GM19035 (cell line): Measurements from ENCODE around the gene PRR23E.

Experiments used
- ATAC-seq: cut with Tn5 transposase; IDR thresholded peaks from one replicate; pipeline ENCODE4 v1.9.1; 2021; ENCODE audit not compliant: unreplicated experiment

PRR23E gene

DNA sequence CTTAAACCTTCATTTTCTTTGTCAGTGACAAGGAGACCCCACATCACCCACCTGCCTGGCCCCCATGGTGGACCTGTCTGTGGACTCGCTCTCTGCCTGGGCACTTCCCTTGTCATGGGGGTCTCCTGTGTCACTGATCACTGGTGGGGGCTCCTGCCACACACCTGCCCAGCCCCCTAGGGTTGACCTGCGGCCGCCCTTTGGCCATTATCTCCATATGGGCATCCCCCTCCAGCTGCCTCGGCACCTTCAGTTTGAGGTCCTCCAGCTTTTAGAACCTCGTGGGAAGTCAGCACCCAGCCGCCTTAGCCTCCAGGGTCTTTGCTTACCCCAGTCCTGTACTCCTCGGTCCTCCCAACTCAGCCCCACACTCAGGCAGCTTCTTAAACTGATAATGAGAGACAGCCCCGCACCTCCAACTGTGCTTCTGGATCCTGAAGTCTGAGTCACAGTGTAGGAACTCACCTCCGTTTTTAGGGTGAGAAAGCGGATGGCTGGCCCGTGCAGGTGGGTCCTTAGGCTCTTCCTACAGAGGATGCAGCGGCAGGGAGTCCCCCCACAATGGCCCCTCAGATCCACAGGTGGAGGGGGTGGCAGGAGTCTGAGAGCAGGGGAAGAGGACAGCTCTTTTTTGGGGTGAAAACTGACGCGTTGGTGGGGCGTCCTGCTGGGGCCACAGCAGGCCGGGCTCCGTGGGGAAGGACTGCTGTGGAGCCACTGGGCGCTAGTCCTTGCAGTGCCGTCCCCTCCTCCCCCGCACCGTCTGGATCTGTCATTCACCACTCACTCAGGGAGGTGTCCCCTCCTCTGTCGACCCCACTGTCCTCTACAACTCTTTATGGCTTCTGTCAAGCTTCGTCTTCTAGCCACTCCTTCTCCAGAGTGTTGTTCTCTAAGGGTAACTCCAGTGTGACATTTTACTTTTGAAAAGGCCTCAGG lies 8.7 kb upstream of the PRR23E start:
- no peak for ATAC-seq

DNA sequence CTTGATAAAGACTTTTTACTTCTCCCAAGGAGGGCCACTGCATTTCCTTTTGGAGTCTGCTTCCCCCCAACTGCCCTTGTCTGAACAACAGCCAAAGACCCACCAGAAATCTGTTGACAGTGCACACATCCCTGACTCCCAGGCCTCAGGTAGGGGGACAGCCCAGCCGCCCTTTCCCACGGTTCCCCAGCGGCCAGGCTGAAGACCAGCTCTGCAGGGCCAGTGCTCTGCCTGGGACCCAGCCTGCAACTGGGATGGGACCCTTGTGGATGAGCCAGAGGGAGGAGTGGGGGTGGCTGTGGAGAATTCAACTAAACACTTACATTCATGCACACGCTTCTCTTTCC lies 8.1 kb upstream of the PRR23E start:
- ATAC-seq: no peak

DNA sequence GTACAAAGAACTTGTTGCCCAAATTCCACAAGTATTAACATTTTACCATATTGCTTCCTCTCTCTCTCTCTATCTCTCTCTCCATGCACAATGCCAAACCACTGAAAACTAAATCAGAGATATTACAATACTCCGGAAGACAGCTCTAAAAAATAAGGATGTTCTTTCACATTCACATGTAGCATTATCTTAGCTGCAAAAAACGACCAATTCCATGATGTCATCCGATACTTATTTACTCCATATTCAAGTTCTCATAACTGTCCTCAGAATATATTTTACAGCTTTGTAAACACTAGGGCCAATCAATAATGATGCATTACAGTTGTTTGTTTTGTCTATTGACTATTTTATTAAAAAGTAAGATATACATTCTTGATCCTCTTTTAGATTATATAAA lies 7.7 kb upstream of the PRR23E start:
- no peak for ATAC-seq

DNA sequence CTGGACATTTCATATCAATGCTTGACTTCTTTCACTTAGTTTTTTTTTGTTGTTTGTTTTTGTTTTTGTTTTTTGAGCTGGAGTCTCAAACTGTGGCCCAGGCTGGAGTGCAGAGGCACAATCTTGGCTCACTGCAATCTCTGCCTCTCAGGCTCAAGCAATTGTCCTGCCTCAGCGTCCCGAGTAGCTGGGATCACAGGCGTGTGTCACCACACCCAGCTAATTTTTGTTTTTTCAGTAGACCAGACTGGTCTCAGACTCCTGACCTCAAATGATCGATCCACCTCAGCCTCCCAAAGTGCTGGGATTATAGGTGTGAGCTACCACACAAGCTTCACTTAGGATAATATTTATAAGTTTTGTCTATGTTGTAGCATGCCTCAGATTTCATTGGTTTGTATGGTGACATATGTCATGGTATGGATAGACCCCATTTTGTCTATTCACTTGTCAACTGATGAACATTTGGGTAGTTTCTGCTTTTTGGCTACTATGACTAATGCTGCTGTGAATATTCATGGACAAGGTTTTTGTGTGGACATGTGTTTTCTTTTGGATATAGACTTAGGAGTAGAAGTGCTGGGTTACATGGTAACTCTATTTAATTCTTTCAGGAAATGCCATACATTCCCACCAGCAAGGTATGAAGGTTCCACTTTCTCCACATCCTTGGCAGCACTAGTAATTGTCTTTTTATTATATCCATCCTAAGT lies 6.8 kb upstream of the PRR23E start:
- no peak for ATAC-seq

DNA sequence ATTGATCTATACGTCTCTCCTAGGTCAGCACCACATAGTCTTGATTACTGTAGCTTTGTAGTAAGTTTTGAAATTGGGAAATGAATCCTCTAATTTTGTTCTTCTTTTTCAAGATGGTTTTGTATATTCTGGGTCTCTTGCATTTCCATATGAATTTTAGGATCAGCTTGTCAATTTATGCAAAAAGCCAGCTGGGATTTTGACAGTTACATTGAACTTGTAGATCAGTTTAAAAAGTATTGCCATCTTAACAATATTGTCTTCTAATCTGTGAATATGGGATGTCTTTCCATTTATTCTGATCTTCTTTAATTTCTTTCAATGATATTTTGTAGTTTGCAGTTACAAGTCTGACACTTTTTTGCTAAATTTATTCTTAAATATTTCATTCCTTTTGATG lies 5.6 kb upstream of the PRR23E start:
- ATAC-seq: no peak

DNA sequence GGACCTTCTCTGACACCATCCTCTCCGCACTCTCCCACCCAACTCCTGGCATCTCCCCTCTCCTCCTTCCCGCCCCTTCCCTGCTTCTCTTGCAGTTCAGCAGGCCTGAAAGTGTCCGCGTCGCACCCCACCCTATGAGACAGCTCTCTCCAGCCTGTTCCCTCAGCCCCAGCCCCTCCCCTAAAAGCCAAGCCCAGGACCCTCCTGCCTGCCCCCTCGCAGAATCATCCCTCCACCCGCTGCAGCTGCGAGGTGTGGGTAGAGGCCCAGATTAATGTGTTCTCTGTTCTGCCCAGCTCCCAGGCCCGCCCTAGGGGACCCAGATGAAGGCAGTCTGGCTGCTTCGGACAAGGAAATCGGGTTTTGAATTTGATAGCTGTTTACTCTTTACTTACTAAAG lies 410 bp downstream of the PRR23E start:
- no peak for ATAC-seq

DNA sequence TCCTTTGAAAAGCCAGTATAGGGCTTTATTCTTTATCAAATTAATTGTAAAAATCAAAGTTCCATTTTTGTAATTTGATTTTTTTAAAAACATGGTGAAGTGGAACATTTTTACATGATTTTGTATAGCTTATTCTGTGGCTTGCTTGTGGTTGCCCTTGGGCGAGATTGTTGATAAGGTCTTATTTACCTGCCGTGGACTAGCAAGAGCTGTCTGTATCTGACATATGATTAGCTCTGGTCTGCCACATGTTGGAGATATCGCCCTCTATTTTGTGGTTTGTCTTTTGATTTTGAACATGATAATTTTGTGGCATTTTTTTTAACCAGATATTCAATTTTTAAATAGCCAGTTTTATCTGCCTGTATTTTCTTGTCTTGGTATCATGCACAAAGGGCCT lies 844 bp downstream of the PRR23E start:
- ATAC-seq: no peak

DNA sequence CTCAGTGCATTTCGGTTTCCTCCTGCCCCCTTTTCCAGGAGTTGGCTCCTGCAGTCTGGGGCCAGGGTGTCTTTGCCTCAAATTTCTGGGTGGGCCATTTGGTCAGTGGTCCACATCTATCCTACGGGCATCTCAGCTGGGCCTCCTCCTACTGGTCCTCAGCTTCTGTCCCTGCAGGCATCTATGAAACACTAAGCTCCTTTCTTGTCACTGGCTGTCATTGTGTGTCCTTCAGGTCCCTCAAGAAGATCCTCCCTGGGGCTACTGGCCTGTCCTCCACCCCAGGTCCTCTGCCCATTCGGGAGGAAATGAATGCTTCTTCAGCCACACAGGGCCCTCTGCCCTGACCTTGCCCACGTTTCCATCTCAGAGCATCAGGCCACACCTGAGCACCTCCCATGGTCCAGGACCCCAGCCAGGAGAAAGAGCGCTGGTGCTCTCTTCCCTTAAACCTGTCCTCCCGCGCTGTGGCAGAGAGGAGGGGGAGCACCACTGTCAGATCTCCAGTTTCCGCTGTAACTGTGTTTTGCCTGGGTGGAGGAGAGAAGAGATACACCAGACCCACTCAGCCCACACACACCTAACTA lies 1.8 kb downstream of the PRR23E start:
- ATAC-seq: no peak

DNA sequence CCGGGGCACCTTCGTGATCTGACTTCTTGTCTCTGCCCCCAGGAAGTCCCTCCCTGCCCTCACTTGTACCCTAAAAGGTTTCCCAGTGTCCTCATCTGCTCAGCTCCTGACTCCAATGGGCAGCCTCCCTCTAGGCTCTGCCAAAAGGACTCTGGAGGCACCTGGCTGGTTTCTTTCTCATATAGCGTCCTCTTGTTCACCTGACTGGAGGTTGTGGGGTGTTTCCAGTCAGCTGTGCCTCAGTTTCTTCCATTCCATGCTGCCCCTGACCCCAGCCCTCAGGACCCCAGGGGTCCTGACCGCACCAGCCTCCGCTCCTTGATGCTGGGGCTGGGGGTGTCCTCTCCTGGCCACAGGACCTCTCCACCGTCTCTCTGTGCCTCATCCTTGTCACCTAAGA lies 2.5 kb downstream of the PRR23E start:
- no peak for ATAC-seq

DNA sequence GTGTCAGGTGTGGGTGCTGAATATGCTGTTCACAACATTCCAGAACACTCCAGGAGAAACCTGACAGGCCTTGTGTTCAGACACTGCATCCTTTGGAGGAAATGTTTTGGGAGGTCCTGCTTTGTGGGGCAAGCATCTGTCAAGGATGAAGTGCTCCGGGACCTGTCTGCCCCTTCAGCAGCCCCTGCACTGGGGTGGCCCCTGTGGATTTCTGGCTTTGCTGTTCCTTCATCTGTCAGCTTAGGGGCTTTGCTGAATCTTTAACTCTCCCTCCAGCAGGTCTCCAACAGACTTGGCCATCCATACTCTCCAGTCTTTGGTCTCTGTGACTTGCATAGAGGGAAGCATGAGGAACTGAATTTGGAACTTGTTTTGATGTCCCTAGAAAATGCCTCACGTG lies 3.1 kb downstream of the PRR23E start:
- no peak for ATAC-seq

DNA sequence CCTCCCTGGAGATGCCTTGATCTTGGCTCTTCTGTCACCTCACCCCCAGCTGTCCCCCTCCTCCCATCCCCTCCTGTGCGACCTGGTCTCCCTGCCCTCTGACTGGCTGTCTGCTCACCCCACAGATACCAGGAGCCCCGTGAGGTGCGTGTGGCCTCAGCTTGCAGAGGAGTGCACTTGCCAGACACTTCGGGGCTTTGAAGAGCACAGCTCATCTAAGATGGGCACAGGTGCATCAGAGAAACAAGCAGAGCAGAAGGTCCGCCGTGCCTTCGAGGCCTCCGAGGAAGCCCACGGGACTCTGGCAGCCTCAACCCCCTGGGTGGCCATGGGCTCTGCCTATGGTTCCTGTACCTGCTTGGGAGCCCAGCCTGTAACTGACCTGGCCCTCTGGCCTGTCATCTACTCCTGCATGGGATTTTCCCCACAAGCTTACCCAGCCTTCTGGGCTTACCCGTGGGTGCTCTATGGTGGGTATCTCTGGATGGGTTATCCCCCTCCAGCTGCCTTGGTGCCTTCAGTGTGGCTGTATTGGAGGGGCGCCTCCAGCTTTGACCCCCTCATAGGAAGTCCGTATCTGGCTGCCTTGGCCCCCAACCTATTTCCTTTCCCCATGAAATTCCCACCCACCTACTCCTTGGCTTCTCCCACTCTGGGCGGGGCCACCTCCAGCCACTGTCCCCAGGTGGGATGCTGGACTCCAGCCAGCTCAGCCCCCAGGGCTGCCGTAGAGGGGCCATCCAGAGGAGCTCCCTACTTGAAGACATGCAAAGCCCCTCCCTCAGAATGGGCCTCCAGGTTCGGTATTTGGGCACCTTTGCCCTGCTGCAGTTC lies 3.8 kb downstream of the PRR23E start:
- ATAC-seq: no peak

DNA sequence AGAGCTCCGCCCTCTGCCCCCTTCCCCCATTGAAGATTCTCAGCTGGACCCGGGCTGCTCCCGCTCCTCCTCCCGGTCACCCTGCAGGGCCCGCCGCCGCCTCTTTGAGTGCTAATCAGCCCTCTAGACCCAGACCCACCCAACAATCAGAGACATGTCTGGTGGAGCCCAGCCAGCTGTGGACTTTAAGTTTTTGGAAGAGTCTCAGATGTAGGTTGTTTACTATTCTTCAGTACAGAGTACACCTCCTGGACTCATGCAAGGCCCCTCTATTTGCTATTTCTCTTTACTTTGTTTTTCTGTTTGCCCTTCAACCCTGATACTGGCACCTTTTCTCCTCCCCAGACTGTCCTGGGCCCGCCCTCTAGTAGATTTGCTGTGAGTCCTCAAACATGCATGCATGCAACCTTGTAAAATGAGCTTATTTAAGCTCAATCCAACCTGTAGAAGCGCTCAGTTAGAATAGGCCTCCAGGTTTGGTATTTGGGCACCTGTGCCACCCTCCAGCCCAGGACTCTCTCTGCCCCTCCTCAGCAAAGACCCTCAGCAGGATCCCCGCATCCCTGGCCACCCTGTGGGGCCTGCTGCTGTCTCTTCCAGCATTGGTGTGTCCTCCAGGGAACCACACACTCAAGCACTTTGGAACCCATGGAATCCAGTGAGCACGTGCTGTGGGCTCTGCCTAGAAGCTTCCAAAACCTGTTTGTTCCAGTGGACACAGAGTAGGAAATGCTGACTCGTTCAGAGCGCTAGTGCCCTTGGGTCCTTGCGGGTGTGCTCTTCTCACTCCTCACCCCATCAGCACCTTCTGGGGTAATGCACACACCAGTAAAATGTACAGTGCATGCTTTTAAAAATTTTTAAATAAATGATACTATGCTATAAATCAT lies 4.6 kb downstream of the PRR23E start:
- ATAC-seq: no peak

DNA sequence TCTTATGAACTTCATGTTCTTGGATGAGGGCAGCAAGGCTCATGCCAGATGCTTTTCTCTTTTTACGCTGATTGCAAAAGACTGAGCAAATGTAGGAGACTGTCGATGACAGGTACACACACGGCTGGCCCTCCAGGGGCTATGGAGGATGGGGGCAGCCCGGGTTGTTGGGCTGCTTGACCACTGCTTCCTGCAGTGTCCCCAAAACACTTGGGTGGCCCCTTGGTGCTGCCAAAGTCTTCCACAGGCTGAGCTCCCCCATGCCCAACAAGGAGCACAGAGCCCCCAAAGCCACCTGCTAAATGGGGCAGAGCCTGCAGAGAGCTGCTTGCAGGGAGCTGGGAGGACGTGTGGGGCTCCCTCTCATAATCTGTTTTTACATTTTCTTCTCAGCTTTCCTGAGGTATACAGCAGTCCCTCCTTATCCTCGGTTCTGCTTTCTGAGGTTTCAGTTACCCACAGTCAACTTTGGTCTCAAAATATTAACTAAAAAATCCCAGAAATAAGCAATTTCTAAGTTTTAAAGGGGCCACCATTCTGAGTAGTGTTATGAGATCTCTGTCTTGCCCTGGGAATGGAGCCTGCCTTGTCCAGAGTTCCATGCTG lies 7.3 kb downstream of the PRR23E start:
- ATAC-seq: no peak

DNA sequence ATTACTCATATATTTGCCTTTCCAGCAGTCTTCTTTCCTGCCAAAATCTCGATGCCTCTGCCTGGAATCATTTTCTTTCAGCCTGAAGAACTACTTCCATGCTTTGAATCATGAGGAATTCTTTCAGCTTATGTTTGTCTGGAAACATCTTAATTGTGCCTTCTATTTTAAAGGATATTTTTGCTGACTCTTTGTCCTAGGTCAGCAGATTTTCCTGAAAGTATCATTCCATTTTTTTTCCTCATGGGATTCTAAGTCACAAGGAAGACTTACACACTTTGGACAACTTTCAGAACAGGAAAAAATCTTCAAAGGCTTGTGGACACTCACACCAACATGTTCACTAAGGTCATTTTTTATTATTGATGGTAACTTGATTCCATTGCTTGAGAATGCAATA lies 10.1 kb downstream of the PRR23E start:
- no peak for ATAC-seq

DNA sequence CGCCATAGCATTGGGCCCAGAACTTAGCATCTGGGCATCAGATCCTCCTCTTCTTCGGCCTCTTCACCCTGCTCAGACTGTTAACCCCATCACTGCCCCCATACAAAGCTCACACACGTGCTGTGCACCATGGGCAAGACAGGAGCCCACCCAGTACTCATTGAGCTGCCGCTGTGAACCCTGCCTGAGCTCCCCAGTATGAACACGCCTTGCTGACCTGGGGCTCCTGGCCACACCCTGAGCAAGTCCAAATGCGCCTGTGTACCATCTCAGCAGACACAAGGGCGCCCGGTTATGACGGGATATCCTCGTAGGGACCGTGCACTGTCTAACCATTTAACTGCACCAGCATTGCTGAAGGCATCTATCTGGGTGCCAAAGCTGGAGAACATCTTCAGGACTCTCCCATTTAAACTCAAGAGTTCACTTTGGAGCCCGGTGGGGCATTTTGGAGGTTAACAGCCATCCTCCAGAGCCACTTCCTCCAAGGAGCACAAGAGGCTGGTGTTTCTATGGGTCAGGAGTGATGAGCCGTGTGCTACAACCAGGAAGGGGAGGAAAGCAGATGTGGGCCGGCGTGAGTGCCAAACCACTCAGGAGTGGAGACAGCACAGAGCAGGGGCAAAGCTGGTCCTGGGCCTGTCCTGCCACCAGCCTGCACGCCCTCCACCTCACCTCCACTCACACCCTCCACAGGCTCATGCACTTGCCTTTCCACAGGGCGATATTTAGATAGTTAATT lies 12.1 kb downstream of the PRR23E start:
- no peak for ATAC-seq

DNA sequence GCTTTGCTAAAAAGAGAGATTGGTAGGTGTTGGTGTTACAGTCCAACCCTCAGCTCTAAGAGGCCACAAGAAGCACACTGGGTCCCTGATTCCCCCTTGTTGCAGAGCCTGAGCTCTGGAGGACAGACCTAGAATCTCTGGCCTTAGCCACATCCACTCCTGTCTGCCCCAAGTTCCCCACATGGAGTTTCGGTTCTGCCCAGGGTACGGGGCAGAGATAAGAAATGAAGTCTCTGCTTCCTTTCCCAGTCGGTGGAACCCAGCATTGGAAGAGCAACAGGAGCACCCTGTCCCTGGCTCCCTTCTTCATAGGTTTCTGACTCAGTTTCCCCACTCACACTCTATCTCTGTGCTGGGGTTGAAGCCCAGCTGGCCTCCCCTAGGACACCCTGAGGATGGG lies 13.2 kb downstream of the PRR23E start:
- ATAC-seq: no peak

DNA sequence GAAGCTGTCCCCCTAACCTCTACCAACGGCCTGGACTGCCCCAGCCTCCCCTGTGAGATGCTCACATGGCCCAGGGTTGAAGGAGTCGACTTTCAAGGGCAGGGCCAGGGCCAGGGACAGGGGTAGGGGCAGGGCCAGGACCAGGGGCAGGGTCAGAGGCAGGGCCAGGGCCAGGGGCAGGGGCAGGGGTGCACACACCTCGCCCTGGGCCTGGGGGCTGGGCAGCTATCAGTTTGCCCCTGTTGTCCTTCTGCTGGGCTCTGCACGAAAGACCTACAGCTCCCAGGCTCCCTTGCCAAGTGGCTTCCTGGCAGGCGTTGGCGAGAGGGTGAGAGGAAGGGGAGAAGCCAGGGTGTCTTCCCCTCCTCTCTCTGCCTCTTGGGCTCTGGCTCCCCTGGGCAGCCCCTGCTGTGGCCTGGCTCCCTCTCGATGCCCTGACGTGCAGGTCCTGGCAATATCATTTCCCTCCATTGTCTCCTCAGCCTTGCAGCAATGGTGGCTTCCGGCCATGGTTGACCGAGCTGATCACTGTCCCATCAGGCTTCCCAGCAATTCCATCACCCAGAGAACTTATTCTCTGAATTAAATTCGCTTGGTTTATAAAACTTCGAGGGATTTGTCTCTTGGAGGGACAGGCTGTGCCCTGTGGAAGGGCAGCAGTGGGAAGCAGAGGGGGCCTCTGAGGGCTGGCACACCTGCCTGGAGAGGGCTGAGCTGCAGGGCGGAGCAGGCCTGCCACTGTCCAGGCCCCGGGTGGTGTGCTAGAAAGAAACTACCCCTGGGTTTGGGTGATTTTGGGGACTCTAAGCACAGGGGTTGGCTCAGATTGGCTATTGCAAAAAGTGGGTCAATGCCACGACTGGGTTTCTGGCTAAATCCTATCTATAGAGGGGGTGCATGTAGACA lies 13.9 kb downstream of the PRR23E start:
- ATAC-seq: no peak
